ENCODE results near the gene SLC27A2.
"Not testable (repeated sequence)": the region's sequence is repeated elsewhere in the genome, so short reads cannot be mapped to it uniquely, and the experiment has no call there.

Gene SLC27A2

DNA sequence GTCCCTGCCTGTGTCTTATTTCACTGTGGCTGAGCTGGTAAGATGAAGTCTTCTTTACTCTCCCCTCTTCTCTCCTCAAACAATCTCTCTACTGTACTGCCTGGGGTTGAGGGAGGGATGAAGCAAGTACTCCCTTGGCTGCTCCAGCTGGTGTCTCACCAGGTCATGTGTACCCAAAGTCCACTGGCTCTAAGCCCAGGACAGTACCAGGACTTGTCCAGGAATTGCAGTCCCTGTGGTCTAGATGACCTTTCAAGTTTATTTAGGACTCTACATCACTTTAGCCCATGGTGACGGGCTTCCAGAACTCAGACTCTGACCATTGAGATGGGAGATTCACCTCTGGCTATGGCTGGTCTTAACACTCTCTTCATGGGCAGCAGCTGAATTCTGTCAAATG, 17.5 kb upstream of the SLC27A2 start:
- no peak for DNase-seq

- no peak for DNase-seq
These were observed 15.8 kb upstream of the SLC27A2 start for GRCh38 chr15:50166216-50166615.

DNA sequence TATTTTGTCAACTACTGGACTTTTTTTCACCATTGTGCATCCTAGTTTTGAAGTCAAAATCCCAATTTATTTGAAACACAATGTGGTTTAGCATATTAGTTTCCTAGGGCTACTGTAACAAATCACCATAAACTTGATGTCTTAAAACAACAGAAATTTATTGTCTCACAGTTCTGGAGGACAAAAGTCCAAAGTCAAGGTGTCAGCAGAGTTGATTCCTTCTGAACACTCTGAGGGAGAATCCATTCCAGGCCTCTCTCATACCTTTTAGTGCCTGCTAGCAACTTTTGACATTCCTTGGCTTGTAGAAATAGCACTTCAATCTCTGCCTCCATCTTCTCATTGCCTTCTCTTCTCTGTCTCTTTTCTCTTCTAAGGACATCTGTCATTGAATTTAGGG, 14.9 kb upstream of the SLC27A2 start:
- DNase-seq, result no peak

GRCh38 chr15:50168379-50168778, 13.6 kb upstream of the SLC27A2 start:
- DNase-seq, result no peak

GRCh38 chr15:50168783-50169411, 13.1 kb upstream of the SLC27A2 start:
- DNase-seq, result no peak

DNA sequence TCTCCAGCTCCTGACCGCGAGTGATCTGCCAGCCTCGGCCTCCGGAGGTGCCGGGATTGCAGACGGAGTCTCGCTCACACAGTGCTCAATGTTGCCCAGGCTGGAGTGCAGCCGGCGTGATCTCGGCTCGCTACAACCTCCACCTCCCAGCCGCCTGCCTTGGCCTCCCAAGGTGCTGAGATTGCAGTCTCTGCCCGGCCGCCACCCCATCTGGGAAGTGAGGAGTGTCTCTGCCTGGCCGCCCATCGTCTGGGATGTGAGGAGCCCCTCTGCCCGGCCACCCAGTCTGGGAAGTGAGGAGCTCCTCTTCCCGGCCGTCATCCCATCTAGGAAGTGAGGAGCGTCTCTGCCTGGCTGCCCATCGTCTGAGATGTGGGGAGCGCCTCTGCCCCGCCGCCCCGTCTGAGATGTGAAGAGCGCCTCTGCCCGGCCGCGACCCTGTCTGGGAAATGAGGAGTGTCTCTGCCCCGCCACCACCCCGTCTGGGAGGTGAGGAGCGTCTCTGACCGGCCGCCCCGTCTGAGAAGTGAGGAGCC, 9.6 kb upstream of the SLC27A2 start:
- not testable (repeated sequence) for DNase-seq

DNA sequence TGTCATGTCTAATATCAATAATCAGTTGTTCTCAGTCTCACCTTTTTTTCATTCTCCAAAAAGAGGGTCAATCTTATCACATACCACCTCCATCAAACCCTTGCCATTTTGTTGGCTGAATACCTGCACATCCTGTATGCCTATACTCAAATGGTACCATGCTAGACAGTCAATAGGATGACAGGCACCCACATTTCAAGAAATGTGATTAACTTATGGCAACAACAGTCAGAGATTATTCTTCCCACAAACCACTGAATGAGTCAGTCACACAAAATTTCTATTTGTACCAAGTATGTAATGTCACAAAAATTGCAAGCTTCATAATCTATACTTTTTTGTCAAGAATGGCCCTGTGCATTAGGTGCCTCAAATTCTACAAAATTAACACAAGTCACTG, 5.1 kb upstream of the SLC27A2 start:
- DNase-seq, result no peak

- DNase-seq, result no peak
These were observed 1.9 kb upstream of the SLC27A2 start for GRCh38 chr15:50180091-50180490.

DNA sequence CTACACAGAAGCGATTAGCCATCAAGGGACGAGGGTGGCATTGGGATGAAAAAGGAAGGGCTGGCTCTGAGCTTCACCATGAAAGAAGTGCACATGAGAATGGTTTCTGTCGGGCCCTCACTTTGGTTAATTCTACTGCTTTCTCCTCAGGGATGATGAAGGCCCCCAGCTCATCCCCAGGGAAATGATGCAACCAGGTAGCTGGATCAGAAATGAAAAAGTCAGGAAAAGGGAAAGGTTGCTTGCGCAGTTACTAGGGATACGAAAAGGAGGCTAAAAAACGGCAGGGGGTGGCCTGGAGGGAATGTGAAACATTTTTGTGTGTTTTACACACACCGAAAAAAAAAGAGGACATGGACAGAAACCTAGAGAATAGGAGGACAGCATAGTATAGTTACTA, 1.4 kb upstream of the SLC27A2 start:
- DNase-seq, result no peak

- DNase-seq, result no peak
These were observed 611 bp upstream of the SLC27A2 start for GRCh38 chr15:50181201-50181968.

DNA sequence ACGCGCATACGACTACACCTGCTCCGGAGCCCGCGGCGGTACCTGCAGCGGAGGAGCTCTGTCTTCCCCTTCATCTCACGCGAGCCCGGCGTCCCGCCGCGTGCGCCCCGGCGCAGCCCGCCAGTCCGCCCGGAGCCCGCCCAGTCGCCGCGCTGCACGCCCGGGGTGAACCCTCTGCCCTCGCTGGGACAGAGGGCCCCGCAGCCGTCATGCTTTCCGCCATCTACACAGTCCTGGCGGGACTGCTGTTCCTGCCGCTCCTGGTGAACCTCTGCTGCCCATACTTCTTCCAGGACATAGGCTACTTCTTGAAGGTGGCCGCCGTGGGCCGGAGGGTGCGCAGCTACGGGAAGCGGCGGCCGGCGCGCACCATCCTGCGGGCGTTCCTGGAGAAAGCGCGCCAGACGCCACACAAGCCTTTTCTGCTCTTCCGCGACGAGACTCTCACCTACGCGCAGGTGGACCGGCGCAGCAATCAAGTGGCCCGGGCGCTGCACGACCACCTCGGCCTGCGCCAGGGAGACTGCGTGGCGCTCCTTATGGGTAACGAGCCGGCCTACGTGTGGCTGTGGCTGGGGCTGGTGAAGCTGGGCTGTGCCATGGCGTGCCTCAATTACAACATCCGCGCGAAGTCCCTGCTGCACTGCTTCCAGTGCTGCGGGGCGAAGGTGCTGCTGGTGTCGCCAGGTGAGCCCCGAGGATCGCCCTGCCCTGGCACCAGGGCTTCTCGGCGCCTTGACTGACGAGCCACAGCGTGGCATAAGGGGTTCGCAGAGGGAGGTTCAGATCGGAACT, 420 bp downstream of the SLC27A2 start:
- DNase-seq, result no peak

GRCh38 chr15:50183112-50183794, 1.3 kb downstream of the SLC27A2 start:
- DNase-seq, result no peak

DNA sequence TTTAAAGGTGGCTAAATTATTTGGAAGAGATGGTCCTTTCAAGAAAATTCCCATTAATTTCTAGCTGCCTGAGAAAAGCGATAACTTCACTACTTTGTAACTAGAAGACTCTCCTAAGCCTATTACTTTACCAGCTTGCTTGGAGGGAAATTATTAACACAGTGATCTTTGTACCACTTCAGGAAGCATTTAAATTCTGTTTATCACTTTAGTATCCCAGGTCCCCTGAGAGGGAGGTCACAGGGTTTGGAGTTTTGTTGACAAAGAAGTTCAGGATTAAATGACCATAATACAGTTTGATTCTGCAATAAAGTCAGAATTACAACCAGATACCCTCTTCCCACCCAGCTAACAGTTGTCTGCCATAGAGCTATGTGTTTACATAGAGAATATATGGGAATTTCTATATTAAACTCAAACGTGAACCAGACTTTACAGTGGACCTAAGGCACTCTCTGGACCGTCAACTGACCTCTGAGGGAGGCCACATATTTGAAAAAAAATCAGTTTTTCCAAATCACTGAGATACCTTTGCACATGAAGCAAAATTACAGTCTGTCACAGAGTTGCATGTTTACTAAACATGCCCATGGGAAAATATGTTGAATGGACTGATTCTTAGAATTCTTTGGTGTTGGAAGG, 3.0 kb downstream of the SLC27A2 start:
- DNase-seq, result no peak

- no peak for DNase-seq
These were observed 4.1 kb downstream of the SLC27A2 start for GRCh38 chr15:50186090-50186489.

DNA sequence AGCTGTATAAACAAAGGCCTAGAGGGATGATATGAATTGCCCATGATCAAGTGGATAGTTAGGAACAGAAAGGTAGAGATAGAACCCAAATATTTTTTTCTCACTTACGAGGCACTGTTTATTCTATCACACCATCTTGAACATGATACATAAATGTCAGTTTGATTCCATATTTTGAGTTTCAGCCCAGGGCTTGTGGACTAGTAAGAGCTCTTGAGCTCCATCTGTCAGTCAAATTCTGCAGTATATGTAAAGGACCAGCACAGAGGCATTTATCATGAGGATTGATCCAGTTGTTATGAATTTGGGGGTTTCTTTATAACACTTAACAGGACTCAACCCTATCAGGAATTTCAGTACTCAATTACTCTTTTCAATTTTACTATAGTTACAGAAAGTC, 4.8 kb downstream of the SLC27A2 start:
- DNase-seq, result no peak

DNA sequence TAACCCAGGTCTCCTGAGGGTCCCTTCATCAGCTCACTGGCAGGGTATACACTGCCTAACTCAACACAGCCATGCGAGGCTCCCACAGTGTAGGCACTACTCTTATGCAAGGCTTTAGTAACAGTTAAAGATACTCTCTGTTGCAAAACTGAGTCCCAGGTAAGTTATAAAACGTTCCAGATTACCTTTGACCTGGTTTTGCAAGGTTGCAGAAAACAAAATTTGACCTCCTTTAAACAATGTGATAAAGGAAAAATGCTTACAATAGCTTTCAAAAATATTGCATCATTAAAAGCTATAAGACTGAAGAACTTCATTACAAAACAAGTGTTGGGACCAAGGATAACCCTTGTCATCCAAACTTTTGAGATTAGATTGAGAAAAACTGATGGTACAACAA, 5.5 kb downstream of the SLC27A2 start:
- no peak for DNase-seq

DNA sequence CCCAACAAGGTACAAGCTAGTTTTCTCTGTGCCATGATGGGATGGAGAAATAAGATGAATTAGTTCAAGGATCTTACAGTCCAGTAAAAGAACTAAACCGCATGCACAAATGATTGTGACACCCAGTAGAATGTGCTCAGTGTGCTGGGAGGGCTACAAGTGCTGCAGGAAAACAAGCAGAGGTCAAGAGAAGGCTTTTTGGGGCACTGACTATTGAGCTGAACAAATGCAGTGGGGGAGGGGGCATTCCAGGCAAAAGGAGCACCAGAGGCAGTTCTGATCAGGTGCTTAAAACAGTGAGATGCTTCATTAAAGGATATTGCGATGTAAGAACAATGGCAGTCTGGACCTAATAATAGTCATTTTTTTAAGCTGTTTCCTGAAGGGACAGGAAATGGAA, 6.0 kb downstream of the SLC27A2 start:
- no peak for DNase-seq

DNA sequence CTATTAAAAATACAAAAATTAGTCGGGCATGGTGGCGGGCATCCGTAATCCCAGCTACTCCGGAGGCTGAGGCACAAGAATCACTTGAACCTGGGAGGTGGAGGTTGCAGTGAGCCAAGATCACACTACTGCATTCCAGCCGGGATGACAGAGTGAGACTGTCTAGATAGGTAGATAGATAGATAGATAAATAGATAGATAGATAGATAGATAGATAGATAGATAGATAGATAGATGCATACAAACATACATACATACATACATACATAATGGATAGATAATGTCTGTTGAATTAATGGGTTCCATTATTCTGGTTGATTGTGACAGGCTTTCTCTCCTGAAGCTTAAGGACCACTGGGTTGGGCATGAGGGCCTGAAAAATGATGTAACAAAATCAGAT, 6.8 kb downstream of the SLC27A2 start:
- not testable (repeated sequence) for DNase-seq

GRCh38 chr15:50189633-50190032, 7.6 kb downstream of the SLC27A2 start:
- no peak for DNase-seq

- no peak for DNase-seq
These were observed 8.2 kb downstream of the SLC27A2 start for GRCh38 chr15:50190166-50190570.

- no peak for DNase-seq
These were observed 8.7 kb downstream of the SLC27A2 start for GRCh38 chr15:50190723-50191122.

DNA sequence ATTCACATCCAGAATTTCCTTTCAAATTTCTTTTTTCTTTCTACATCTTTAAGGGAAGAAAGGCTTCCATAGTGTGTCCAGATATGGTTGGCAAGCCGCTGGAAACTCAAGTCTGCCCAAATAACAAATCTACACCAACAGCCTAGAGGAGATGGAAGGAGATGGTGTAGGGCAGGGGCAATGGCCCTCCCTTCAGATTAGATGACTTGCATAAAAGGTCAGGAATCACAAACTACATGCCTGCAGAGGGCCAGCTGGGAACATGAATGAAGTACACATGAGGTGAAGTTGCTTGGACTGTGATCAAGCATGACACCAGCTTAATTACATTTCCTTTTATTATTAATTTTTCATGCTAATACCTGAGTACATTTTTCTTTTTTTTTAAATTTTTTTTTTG, 10.2 kb downstream of the SLC27A2 start:
- DNase-seq, result no peak

All from activated T-cell treated with anti-CD3 and anti-CD28 coated beads for 4 hours (primary cell).